ENCODE data around the gene CHAD.

CHAD gene, protein sequence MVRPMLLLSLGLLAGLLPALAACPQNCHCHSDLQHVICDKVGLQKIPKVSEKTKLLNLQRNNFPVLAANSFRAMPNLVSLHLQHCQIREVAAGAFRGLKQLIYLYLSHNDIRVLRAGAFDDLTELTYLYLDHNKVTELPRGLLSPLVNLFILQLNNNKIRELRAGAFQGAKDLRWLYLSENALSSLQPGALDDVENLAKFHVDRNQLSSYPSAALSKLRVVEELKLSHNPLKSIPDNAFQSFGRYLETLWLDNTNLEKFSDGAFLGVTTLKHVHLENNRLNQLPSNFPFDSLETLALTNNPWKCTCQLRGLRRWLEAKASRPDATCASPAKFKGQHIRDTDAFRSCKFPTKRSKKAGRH

DNA sequence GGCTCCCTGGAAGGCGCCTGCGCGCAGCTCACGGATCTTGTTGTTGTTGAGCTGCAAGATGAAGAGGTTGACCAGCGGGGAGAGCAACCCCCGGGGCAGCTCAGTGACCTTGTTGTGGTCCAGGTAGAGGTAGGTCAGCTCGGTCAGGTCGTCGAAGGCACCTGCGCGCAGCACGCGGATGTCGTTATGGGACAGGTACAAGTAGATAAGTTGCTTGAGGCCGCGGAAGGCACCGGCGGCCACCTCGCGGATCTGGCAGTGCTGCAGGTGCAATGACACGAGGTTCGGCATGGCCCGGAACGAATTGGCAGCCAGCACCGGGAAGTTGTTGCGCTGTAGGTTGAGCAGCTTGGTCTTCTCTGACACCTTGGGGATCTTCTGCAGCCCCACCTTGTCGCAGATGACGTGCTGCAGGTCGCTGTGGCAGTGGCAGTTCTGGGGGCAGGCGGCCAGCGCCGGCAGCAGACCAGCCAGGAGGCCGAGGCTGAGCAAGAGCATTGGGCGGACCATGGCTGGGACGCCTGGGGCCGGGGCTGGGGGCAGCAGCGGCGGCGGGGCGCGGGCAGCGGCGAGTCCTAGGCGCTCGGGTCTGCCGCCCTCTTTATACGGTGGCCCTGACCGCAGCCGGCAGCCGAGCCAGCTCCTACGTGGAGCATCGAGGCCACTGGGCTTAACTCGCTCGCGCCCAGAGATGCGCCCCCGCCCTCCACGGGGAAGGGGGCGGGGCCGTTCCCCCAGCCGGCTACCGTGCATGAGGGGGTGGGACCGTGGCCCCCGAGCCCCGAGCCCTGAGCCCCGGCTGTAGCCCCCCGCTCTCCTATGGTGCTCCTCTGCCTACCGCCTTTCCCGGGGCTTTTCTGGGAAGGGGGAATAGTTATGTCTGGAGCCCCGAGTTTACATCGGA is at the start of gene CHAD:
CHAD (minus strand) TSS at position 577 of the 904 bp plus-strand sequence; CDS start at position 510, 67 bp downstream.
- Histone ChIP-seq H3K4me1 (ENCODE audit: low read length) (no peaks in the 10 kb centered on the region), H3F3A (ENCODE audit: insufficient read depth, low read length) (no peaks in the 10 kb centered on the region), H2AFZ (ENCODE audit: low read length) (no peak within 1 kb of the TSS), H3K4me3 (ENCODE audit: low read length) (no peak within 1 kb of the TSS), H3K36me3 (replicated peaks; ENCODE audit: insufficient read depth, low read length) (no peaks in the 10 kb centered on the region), H3K27me3 (replicated peaks; ENCODE audit: insufficient read depth, low read length) (no peaks in the 10 kb centered on the region), H3K4me2 (ENCODE audit: low read depth, low read length) (no peak within 1 kb of the TSS), H3K9ac (ENCODE audit: low read length) (no peak within 1 kb of the TSS), H3K9me2 (replicated peaks; ENCODE audit: insufficient read depth, low read length) (no peaks in the 10 kb centered on the region), H3K9me3 (replicated peaks; ENCODE audit: insufficient read depth, low read length) (no peaks in the 10 kb centered on the region), H3K79me2 (ENCODE audit: low read length) (no peaks in the 10 kb centered on the region), H4K20me1 (ENCODE audit: insufficient read depth, low read length) (no peaks in the 10 kb centered on the region), H3K27ac (ENCODE audit: low read length) (no peak within 1 kb of the TSS)
- TF ChIP-seq, protein P1, sequence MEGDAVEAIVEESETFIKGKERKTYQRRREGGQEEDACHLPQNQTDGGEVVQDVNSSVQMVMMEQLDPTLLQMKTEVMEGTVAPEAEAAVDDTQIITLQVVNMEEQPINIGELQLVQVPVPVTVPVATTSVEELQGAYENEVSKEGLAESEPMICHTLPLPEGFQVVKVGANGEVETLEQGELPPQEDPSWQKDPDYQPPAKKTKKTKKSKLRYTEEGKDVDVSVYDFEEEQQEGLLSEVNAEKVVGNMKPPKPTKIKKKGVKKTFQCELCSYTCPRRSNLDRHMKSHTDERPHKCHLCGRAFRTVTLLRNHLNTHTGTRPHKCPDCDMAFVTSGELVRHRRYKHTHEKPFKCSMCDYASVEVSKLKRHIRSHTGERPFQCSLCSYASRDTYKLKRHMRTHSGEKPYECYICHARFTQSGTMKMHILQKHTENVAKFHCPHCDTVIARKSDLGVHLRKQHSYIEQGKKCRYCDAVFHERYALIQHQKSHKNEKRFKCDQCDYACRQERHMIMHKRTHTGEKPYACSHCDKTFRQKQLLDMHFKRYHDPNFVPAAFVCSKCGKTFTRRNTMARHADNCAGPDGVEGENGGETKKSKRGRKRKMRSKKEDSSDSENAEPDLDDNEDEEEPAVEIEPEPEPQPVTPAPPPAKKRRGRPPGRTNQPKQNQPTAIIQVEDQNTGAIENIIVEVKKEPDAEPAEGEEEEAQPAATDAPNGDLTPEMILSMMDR (IDR thresholded peaks at IDR 0.05; ENCODE audit: low read length), result no peak
- TF ChIP-seq EZH2 (optimal IDR thresholded peaks at IDR 0.05; ENCODE audit: low read depth, low read length) (no peak), EZH2phosphoT487 (IDR thresholded peaks at IDR 0.05; ENCODE audit: low read length) (no peak)
- no peak for DNase-seq

DNA sequence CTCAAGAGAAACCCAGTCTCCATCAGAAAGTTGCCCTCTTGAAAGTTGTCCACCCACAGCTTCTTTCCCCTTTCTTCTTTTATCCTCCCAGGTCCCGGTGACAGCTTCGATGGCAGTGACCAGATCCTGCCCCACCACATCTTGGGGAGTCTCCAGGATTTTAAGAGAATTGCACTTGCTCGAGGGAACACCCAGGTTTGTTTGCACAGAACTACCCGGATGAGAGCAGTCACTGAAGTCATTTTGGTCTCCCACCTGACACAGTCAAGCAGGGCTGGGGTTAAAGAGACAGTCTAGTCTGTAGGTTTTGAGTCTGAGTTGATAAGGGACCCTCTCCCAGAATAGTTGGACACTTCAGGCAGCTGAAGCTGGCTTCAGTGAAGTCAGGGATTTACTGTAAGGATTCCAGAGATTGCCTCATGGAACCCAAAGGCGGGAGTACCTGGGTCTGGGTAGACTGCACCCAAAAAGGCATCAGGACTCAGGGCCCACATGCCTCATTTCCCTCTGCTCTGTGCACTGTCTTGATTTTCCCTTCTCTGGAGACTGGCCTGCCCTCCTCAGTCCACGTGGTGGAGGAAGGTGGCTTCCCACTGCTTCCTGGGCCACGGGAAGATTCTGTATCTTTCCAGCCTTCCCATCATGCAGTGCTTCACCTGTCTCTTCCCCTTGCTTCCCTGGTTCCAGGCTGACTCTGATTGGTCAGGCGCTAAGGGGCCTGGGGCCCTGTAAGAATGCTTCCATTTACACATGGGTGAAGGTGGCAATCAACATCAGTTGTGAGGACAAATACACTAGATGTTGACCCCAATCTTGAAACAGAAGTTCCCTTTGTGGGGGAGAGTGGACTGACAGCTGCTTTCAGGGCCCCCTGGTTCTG is 49.1 kb upstream of the CHAD start:
- Histone ChIP-seq H4K20me1 (ENCODE audit: insufficient read depth, low read length) (no peaks in the 10 kb centered on the region), H3K9me3 (replicated peaks; ENCODE audit: insufficient read depth, low read length) (no peaks in the 10 kb centered on the region), H3K79me2 (ENCODE audit: low read length) (no peaks in the 10 kb centered on the region), H3K27me3 (replicated peaks; ENCODE audit: insufficient read depth, low read length) (no peaks in the 10 kb centered on the region), H3F3A (ENCODE audit: insufficient read depth, low read length) (no peaks in the 10 kb centered on the region), H3K9me2 (replicated peaks; ENCODE audit: insufficient read depth, low read length) (no peaks in the 10 kb centered on the region), H3K4me1 (ENCODE audit: low read length) (no peaks in the 10 kb centered on the region), H3K4me3 (ENCODE audit: low read length) (no peak overlapping the region), H3K27ac (ENCODE audit: low read length) (no peak overlapping the region), H3K36me3 (replicated peaks; ENCODE audit: insufficient read depth, low read length) (no peaks in the 10 kb centered on the region), H2AFZ (ENCODE audit: low read length) (no peak overlapping the region), H3K9ac (ENCODE audit: low read length) (no peak overlapping the region), H3K4me2 (ENCODE audit: low read depth, low read length) (no peak overlapping the region)
- TF ChIP-seq, protein P1 (IDR thresholded peaks at IDR 0.05; ENCODE audit: low read length), result no peak
- no peak for TF ChIP-seq EZH2 (optimal IDR thresholded peaks at IDR 0.05; ENCODE audit: low read depth, low read length)
- TF ChIP-seq EZH2phosphoT487 (IDR thresholded peaks at IDR 0.05; ENCODE audit: low read length), result no peak
- no peak for DNase-seq

DNA sequence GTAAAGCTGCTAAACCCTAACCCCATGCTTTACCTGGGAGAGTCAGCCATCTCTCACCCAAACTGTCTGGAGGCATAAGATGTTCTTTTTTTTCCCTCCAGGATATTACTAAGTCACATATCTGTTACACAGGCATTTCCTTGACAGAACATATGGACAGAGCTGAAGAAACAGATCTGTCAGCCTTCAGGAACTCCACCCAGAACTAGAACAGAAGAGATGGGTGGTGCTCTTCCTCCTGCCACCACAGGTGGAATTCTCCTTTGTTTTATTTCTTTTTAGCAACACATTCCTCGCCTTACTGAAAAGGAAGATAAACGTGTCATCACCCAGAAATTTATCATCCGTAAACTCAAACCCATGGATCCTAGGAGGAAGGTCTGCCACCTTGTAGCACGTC is 48.3 kb upstream of the CHAD start:
- Histone ChIP-seq H2AFZ (ENCODE audit: low read length) (no peak overlapping the region), H4K20me1 (ENCODE audit: insufficient read depth, low read length) (no peaks in the 10 kb centered on the region), H3K27me3 (replicated peaks; ENCODE audit: insufficient read depth, low read length) (no peaks in the 10 kb centered on the region), H3K4me3 (ENCODE audit: low read length) (no peak overlapping the region), H3K27ac (ENCODE audit: low read length) (no peak overlapping the region), H3K79me2 (ENCODE audit: low read length) (no peaks in the 10 kb centered on the region), H3K9ac (ENCODE audit: low read length) (no peak overlapping the region), H3K36me3 (replicated peaks; ENCODE audit: insufficient read depth, low read length) (no peaks in the 10 kb centered on the region), H3K9me2 (replicated peaks; ENCODE audit: insufficient read depth, low read length) (no peaks in the 10 kb centered on the region), H3K9me3 (replicated peaks; ENCODE audit: insufficient read depth, low read length) (no peaks in the 10 kb centered on the region), H3F3A (ENCODE audit: insufficient read depth, low read length) (no peaks in the 10 kb centered on the region), H3K4me1 (ENCODE audit: low read length) (no peaks in the 10 kb centered on the region), H3K4me2 (ENCODE audit: low read depth, low read length) (no peak overlapping the region)
- TF ChIP-seq EZH2 (optimal IDR thresholded peaks at IDR 0.05; ENCODE audit: low read depth, low read length) (no peak), EZH2phosphoT487 (IDR thresholded peaks at IDR 0.05; ENCODE audit: low read length) (no peak)
- TF ChIP-seq, protein P1 (IDR thresholded peaks at IDR 0.05; ENCODE audit: low read length), result no peak
- DNase-seq, result no peak
